Tibial nerve (tissue), 3 donors: Measurements from ENCODE around the gene SIRPA.

Experiments
- POLR2A ChIP-seq, 2 donors: fragments of 450-650 bp; IDR thresholded peaks; one replicate each; pipeline ENCODE4 v1.6.1; 2017; ENCODE audit warnings: antibody characterized with exemption in 2 of 2, mild to moderate bottlenecking in 2 of 2, moderate library complexity in 2 of 2
- TF ChIP-seq, protein P1 (sequence below), 5 experiments: fragments of 200-600 bp in 3 of 5; fragments of 450-650 bp in 2 of 5; sonication (generic) in 3 of 5; IDR thresholded peaks; one replicate each; pipeline ENCODE4 v1.5.1; 2016 to 2019; ENCODE audit warnings: antibody characterized with exemption in 5 of 5, mild to moderate bottlenecking in 3 of 5, moderate library complexity in 2 of 5

DNA sequence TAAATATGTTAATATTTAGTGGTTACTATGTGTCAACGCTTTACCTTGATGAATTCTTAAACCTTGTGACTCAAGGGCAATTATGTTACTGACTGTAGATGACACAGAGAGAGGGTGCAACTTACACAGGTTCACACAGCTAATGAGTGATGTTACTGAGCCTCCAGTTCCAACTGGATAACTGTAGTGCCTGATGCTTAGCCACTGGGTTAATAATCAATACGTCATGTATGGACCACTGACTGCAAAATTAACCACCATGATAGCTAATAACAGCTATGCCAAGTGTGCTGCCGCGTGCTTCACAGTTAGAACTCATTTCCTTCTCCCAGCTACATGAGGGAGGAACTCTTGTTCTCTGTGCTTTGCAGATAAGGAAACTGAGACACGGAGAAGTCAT is 45.4 kb downstream of the SIRPA start:
- TF ChIP-seq, protein P1, sequence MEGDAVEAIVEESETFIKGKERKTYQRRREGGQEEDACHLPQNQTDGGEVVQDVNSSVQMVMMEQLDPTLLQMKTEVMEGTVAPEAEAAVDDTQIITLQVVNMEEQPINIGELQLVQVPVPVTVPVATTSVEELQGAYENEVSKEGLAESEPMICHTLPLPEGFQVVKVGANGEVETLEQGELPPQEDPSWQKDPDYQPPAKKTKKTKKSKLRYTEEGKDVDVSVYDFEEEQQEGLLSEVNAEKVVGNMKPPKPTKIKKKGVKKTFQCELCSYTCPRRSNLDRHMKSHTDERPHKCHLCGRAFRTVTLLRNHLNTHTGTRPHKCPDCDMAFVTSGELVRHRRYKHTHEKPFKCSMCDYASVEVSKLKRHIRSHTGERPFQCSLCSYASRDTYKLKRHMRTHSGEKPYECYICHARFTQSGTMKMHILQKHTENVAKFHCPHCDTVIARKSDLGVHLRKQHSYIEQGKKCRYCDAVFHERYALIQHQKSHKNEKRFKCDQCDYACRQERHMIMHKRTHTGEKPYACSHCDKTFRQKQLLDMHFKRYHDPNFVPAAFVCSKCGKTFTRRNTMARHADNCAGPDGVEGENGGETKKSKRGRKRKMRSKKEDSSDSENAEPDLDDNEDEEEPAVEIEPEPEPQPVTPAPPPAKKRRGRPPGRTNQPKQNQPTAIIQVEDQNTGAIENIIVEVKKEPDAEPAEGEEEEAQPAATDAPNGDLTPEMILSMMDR (IDR thresholded peaks at IDR 0.05), result no peak
- no peak for TF ChIP-seq POLR2A (IDR thresholded peaks at IDR 0.05)
